ENCODE measurements around the gene PI4KA.
"Not testable (repeated sequence)": the region's sequence is repeated elsewhere in the genome, so short reads cannot be mapped to it uniquely, and the experiment has no call there.

Gene PI4KA

DNA sequence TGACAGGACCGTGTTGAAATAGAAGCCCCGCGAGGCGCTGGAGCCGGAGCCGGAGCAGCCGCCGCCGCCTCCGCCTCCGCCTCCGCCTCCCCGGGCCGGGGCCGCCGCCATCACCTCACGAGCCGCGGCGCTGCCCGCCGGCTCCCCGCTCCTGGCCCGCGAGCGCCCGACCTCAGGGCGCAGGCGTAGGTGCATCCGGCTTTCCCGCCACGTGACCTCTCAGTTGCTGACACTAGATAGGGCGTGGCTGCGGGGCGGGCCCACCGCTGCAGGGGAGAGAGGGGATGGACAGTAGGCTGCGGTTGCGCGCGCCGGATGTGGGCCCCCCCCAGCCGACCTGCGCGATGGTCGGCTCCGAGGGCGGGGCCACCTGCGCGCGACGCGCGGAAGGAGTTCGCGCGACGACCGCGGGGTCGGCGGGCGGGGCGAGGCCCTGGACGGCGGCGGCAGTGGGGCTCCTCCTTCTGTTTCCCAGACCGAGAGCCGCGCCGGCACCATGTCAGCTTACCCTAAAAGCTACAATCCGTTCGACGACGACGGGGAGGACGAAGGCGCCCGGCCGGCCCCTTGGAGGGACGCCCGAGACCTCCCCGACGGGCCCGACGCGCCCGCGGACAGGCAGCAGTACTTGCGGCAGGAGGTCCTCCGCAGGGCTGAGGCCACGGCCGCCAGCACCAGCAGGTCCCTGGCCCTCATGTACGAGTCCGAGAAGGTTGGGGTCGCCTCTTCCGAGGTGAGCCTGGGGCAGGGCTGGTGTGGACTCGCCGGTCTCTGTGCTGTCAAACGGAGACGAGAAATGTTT, at the start of gene PI4KA, which contains the start of gene SNAP29:
TSS of gene PI4KA (minus strand) at position 197 of the 802 bp plus-strand sequence. CDS start at position 111, 86 bp downstream.
TSS of gene SNAP29 (plus strand) at position 393 of the 802 bp plus-strand sequence. CDS start at position 497, 104 bp downstream.
- peak; percentile 95 to 96 for DNase-seq (ENCODE audit: low read depth in 2 of 2)

DNA sequence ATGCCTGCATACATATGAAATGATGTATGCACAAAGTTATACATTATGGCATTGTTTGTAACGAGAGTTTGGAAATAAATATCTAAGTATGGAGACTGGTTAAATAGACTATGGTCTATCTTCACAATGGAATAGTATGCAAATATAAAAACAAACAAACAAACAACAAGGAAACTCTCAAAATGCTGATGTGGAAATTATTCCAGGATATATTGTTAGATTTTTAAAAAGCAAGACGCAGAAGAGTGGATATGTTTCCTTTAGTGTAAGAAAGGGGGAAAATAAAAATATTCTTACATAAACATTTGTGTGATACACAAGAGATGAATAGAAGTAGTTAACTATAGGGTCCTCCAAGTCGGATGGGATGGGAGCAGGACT, 47.8 kb upstream of the PI4KA start:
- no peak for DNase-seq (ENCODE audit: low read depth in 2 of 2)

DNA sequence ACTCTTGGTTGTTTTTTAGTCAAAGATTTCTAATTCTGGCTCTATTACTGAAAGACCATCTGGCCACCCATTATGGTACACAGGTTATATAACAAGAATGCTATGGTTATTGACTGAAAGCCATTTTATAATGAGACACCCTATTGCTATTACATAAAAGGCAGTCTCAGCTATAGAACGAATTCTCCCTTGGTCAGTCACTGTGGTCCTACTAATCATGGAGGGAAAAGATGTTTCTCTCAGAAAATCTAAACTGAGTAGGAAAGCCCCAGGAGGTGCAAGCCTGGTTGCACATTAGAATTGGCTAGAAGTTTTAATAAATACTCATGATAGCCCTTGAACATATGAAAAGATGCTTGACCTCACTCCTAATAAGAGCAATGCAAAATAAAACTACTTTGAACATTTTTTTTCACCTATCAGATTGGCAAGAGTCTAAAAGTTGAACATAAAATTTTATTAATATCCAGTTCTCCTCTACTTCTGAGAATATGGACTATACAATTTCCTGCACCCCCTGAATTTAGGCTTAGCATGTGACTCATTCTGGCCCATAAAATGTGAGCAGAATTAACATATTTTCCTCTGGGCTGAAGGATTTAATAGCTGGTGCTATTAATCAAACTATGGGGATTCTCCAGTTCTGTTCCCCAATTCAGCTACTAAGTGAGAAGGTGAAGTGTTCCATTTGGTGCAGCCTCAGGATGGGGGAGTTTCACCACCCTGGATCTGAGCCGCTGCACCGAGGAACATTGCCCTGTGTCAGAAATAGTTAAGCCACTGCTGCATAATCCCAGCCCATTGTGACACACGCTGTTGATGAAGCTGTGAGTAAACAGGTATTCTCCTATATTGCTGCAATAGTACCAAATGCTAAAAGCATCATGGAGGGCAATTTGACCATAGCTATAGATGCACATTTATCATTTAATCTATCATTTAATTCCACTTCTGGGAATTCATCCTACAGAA, 47.1 kb upstream of the PI4KA start:
- no peak for DNase-seq (ENCODE audit: low read depth in 2 of 2)

DNA sequence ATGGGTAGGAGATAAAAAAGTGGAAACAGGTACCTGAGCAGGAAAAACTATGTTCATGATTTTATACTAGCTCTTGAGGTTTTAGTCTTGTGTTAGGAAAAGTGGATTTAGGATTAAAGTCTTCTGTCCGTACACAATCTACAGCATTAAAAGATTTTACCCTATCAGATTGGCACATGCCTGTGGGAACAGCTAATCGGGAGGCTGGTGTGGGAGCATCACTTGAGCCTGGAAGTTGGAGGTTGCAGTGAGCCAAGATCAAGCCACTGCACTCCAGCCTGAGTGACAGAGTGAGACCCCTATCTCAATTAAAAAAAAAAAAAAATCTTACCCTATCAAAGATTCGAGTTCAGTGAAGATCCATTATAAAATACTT, 46.4 kb upstream of the PI4KA start:
- DNase-seq (ENCODE audit: low read depth in 2 of 2): no peak

DNA sequence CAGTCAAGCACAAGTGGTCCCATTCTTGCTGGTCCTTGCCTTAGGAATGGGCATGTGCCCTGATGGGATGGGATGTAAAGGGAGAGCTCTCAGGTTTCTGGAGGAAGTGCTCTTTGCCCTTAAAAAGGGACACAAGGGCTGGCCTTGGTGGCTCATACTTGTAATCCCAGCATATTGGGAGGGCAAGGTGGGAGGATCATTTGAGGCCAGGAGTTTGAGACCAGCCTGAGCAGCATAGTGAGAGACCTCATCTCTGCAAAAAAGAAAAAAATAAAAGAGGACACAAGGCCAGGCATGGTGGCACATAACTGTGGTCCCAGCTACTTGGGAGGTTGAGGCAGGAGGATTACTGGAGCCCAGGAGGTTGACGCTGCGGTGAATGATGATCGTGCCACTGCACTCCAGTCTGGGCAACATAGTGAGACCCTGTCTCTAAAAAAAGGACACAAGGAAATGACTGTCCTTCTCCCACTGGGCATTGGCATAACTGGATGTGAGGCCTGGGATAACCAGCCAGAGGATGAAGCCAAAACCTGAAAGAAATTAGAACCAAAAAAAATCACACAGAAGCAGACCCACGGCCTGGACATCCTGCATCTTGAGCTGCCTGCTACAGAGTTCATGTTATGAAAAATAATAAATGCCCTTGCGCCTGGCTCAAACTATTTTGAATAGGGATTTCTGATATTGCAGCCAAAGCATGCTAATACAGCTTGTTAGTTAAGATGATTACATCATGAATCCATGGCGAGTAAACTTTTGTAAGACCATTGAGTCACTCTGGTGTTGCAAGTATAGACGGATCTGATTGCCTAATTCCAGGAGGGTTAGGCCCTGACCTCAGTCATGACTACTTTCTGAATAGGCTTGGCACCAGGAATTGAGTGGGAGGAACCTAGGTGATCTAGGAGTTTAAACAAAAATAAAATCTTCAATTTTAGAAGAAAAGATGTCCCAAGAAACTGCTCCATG, 45.7 kb upstream of the PI4KA start:
- no peak for DNase-seq (ENCODE audit: low read depth in 2 of 2)

DNA sequence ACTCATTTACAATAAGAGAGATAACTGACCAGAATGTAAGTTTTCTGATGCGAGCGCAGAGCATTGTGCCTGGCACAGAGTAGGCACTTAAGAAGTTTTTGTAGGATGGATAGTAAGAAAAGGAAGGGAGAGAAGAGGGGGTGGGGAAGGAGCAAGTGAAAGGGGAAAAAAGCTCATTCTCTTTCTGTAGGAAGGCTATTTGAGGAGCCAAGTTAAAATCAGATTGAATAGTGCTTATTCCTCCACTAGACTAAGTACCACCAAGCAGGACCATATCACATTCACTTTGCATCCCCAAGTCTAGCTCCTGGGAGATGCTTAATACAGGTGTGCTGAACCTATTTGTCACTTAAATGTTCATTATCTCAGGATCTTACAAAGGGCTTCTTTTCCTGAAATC, 44.5 kb upstream of the PI4KA start:
- DNase-seq (ENCODE audit: low read depth in 2 of 2): no peak

DNA sequence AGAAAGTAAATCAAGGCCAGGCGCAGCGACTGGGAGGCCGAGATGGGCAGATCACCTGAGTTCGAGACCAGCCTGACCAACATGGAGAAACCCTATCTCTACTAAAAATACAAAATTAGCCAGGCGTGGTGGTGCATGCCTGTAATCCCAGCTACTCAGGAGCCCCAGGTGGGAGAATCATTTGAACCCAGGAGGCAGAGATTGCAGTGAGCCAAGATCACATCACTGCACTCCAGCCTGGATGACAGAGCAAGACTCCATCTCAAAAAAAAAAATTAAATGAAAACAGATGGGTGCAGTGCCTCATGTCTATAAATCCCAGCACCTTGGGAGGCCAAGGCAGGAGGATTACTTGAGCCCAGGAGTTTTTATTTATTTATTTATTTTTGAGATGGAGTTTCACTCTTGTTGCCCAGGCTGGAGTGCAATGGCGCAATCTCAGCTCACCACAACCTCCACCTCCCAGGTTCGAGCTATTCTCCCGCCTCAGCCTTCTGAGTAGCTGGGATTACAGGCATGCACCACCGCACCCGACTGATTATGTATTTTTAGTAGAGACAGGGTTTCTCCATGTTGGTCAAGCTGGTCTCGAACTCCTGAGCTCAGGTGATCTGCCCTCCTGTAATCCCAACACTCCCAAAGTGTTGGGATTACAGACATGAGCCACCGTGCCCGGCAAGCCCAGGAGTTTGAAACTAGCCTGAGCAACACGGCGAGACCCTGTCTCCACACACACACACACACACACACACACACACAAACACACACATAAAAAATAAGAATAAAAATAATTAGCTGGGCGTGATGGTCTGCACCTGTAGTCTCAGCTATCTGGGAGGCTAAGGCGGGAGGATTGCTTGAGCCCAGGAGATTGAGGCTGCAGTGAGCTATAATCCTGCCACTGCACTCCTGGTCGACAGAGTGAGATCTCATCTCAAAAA, 42.8 kb upstream of the PI4KA start:
- DNase-seq (ENCODE audit: low read depth in 2 of 2): not testable (repeated sequence)

DNA sequence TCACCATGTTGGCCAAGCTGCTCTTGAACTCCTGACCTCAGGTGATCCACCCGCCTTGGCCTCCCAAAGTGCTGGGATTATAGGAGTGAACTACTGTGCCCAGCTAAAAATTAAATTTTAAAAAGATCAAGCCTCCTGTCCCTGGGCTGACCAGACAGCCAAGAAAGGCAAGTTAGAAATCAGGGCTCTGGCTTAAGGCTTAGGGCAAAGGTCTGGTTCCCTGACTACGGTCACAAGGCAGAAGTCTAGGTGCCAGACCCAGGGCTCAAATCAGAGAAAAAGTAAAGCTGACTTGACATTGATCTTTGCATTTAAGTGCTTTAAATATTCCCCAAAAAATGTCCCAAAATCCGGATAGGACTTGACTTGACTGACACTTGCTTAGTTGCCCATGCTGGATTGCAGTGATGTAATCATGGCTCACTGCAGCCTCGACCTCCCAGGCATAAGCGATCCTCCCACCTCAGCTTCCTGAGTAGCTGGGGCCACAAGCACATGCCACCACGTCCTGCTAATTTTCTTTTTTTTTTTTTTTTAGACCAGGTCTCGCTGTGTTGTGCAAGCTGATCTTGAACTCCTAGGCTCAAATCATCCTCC, 41.3 kb upstream of the PI4KA start:
- DNase-seq (ENCODE audit: low read depth in 2 of 2): no peak

DNA sequence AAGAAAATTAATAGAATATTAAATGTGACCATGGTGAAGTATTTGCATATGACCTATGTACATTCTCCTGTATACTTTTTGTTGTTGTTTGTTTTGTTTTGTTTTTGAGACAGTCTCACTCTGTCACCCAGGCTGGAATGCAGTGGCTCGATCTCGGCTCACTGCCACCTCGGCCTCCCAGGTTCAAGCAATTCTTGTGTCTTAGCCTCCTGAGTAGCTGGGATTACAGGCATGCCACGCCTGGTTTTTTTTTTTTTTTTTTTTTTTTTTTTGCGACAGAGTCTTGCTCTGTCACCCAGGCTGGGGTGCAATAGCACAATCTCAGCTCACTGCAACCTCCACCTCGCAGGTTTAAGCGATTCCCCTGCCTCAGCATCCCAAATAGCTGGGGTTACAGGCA, 39.1 kb upstream of the PI4KA start:
- DNase-seq (ENCODE audit: low read depth in 2 of 2): not testable (repeated sequence)

DNA sequence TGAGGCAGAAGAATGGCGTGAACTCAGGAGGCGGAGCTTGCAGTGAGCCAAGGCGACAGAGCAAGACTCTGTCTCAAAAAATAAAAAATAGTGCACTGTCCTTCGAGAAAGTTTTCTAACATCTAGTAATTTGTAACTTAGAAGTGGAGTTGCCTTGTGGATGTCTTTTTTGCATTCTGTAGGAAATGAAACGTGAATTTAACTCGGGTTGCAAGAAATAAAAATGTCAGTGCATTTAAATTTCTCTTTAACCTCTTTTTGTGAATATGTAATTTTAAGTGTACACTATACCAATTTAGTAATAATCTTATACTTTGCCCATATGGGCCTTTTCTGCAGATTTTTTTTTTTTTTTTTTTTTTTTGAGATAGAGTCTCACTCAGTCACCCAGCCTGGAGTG, 32.4 kb upstream of the PI4KA start:
- no peak for DNase-seq (ENCODE audit: low read depth in 2 of 2)

DNA sequence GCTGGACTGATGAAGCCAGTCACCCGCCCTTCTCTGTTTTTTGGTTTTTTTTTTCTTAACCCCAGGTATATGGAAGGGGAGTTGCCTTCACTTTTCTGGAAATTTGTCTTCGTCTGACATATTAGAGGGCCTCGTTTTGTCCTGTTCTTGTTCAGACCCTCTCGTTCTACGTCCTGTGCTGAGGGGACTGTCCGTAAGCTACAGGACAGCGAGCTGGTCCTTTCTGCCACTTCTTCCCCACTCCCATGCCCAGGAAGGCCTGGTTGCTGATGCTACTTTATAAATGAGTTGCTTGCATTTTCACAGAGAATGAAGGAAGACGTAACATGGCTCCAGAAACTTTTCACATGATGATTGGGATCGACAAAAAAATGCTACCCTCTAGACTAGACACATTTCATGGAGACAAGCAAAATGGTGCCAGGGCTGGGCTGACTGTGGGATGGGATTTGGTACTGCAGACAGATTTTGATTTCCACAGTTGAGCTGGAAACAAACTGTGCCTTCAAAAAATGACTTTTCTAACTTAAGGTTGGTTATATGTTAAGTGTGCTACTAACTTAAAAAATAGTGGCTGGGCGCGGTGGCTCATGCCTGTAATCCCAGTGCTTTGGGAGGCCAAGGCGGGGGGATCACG, 31.4 kb upstream of the PI4KA start:
- no peak for DNase-seq (ENCODE audit: low read depth in 2 of 2)

DNA sequence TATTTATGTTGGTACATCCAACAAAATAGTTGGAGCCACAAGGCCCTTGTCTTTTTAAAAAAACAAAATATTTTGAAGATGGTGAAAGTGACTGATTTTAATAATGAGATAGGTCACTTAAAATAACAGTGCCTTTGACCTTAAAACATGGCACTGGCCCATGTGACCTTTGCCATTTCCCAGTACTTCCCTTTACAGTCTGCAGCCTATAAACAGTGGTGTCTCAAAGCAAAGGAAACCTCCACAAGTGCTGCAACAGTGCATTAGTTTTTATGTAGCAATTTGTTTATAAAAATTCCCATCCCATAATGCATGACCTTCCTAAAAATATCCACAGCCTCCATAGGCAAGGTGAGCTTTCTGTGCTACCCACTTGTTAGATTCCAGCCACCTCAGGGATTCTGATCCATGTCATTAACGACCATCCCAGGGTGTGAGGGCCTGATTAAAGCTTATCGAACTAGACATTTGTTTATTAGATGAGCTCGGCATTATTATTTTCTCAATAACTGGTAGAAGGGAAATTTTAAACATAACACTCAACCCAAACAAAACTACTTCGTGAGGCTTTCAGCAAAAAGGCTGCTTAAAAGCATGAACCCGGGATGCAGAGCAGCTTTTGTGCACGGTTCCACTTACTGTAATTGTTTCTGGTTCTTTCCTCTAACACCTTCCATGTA, 30.6 kb upstream of the PI4KA start:
- no peak for DNase-seq (ENCODE audit: low read depth in 2 of 2)

DNA sequence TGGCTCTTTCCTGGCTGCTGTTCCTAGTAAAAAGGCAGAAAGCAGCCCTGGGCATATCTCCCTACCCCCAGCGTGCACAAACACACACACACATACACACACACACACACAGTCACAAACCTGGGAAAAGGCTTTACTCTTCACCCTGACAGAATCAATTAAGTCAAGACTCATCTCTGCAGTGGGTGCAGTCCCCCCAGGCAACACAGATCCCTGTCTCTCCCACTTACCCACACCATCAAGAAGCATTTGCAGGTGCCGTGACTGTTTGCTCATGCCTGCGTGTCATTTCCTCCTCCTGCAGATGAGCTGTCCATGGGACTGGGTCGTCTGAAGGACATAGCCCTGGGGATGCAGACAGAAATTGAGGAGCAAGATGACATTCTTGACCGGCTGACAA, 28.8 kb upstream of the PI4KA start:
- DNase-seq (ENCODE audit: low read depth in 2 of 2): no peak

DNA sequence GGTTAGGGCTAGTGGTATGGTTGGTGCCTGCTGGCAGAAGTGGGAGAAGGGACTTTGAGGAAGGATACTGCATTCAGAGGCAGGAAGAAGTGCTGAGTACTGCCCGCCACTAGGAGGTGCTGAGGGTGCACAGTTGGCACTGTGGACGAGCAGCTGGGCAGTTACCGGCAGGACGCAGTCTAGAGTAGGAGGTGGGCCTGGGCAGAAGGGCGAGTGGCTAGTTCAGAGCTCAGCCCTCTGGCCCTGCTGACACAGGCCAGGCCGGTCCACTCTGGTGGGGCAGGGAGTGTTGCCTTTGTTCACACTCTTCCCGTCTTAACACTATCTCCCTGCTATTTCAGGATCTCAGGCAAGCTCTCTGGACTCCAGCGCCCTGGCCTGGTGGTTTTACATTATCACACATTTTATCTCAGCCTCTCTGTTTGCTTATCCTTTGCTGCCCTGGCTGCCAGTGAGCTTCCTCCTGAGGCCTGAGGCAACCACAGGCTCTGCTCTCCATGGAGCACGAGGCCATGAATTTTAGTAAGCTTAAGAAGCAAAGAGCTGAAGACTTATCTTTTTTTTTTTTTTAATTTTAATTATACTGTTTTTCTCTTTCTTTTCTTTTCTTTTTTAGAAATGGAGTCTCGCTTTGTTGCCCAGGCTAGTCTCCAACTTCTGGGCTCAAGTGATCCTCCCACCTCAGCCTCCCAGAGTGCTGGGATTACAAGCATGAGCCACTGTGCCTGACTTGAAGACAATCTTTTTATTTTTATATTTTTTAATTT, 27.1 kb upstream of the PI4KA start:
- no peak for DNase-seq (ENCODE audit: low read depth in 2 of 2)

DNA sequence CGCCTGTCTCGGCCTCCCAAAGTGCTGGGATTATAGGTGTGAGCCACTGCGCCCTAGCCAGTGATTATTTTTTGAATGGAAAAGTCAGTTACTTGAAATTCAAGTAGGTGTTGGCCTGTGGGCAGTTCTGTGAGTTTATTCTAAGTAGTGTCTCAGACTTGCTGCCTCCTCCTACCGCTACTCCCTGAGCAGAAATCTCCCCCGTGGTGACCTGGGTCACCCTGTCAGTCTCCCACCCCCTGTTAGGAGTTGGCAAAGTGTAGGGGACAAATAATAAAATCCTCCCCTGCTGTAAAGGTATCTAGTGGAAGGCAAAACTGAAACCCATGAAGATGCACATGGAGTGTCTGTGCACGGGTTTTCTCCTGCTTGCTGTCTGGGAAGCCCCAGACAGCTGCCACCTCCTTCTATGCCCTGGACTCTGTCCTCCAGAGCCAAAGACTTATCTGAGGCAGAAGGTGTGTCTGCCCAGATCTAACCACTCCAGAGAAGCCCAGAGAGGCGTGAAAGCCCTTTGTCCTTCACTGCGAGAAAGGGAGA, 26.5 kb upstream of the PI4KA start:
- no peak for DNase-seq (ENCODE audit: low read depth in 2 of 2)

DNA sequence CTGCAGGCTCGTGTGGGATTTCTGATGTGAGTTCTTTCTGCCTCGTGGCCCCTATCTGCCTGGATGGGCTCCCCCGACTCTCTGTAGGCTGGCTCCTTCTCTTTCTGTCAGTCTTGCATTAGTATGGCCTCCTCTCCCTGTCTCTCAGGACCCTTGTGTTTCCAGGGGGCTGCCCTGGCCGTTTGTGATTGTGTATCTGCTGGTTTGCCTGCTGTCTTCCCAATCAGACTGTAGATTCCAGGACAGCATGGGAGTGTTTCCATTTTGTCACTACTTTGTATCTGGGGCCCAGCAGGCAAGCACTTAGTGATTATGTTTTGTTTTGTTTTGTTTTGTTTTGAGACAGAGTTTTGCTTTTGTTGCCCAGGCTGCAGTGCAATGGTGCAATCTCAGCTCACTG, 25.8 kb upstream of the PI4KA start:
- DNase-seq (ENCODE audit: low read depth in 2 of 2): no peak

DNA sequence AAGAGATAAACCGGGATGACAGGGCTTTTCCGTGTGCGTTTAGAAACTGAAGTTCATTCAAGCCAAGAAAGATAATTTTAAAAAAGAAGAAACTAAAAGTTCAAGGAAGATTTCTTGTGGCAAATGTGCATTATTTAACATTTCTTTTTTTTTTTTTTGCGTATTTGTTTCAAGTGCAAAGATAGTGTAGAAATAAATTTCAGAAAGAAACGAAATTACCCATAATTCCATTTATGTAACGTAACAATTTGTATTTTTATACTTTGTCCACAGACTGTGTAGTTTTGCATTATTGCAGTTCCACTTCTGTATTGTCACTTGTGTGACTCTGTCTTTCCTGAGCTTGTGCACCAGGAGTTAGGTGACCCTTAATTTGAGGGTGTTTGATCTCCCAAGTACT, 24.2 kb upstream of the PI4KA start:
- DNase-seq (ENCODE audit: low read depth in 2 of 2): no peak
